IMR-90 (cell line): ENCODE data around the gene PLBD2. TPM values are rescaled to one million over a fixed set of nuclear protein-coding genes. Genes with fewer than 3 reads are reported as not detected.

Experiments
- ATAC-seq: fragments of 200-7000 bp; cut with Tn5 transposase; 2 replicates; pipeline ENCODE4 v1.9.1; 2020; ENCODE audit warnings: low read depth, mild to moderate bottlenecking, moderate library complexity
- BruUV-seq: library from RNA; stranded (reverse); fragments of 400-500 nt; replicated peaks from 2 replicates; lab custom pipeline; 2021; lab: Mats Ljungman, UMichigan
- CTCF ChIA-PET: fragments of 300-600 bp; formaldehyde crosslinking; extraction: SDS; loops from one replicate; lab custom pipeline; 2021; ENCODE audit warnings: antibody characterized with exemption; lab: Yijun Ruan, JAX
- POLR2A ChIA-PET: fragments of 300-600 bp; sonication (Branson Sonifier 250); formaldehyde crosslinking; loops from one replicate; lab custom pipeline; 2022; ENCODE audit warnings: antibody characterized with exemption; ENCODE audit not compliant: unreplicated experiment; lab: Charles Lee
- DNase-seq: peaks from one replicate; pipeline ENCODE4 v3.0.0; 2013
- H2AFZ ChIP-seq: replicated peaks from 2 replicates; pipeline ENCODE3; 2013; ENCODE audit warnings: low read length, mild to moderate bottlenecking; ENCODE audit not compliant: poor library complexity
- H2AK5ac ChIP-seq: 2 replicates; pipeline ENCODE4 v1.6.1; 2013; ENCODE audit warnings: low read depth, low read length, inconsistent platforms
- H2AK9ac ChIP-seq: replicated peaks from 2 replicates; pipeline ENCODE3; 2013; ENCODE audit warnings: mild to moderate bottlenecking, low read depth, low read length, moderate library complexity; ENCODE audit not compliant: poor library complexity
- H2BK120ac ChIP-seq: 2 replicates; pipeline ENCODE4 v1.6.1; 2013; ENCODE audit warnings: low read depth, low read length, inconsistent platforms
- H2BK15ac ChIP-seq: 3 replicates; pipeline ENCODE4 v1.6.1; 2013; ENCODE audit warnings: low read depth, low read length, inconsistent platforms
- H2BK20ac ChIP-seq: 2 replicates; pipeline ENCODE4 v1.6.1; 2013; ENCODE audit warnings: low read depth, mild to moderate bottlenecking, inconsistent platforms, low read length, moderate library complexity
- H2BK5ac ChIP-seq: 2 replicates; pipeline ENCODE4 v1.6.1; 2013; ENCODE audit warnings: mild to moderate bottlenecking, low read depth, low read length, inconsistent platforms; ENCODE audit not compliant: poor library complexity, severe bottlenecking
- H3K14ac ChIP-seq: replicated peaks from 2 replicates; pipeline ENCODE4 v1.6.1; 2013; ENCODE audit warnings: low read depth, low read length, inconsistent platforms
- H3K18ac ChIP-seq: 2 replicates; pipeline ENCODE4 v1.6.1; 2013; ENCODE audit warnings: low read depth, low read length, control low read depth
- H3K23ac ChIP-seq: 2 replicates; pipeline ENCODE4 v1.6.1; 2013; ENCODE audit warnings: low read depth, low read length, inconsistent platforms
- H3K27ac ChIP-seq: 2 replicates; pipeline ENCODE4 v1.5.1; 2013; ENCODE audit warnings: mild to moderate bottlenecking, control low read depth, low read length; ENCODE audit not compliant: insufficient read depth
- H3K27me3 ChIP-seq: 2 replicates; pipeline ENCODE4 v1.6.1; 2013; ENCODE audit warnings: low read length; ENCODE audit not compliant: control insufficient read depth, insufficient read depth
- H3K36me3 ChIP-seq: 2 replicates; pipeline ENCODE4 v1.6.1; 2013; ENCODE audit warnings: low read length, mixed read lengths; ENCODE audit not compliant: control insufficient read depth, insufficient read depth
- H3K4ac ChIP-seq: 2 replicates; pipeline ENCODE4 v1.6.1; 2013; ENCODE audit warnings: low read depth, low read length, inconsistent platforms
- H3K4me1 ChIP-seq: 2 replicates; pipeline ENCODE4 v1.6.1; 2013; ENCODE audit warnings: low read length, mixed read lengths; ENCODE audit not compliant: control insufficient read depth, insufficient read depth
- H3K4me2 ChIP-seq: 2 replicates; pipeline ENCODE4 v1.6.1; 2013; ENCODE audit warnings: low read depth, mild to moderate bottlenecking, control low read depth, low read length, moderate library complexity
- H3K4me3 ChIP-seq: 2 replicates; pipeline ENCODE4 v1.5.1; 2013; ENCODE audit warnings: low read depth, mild to moderate bottlenecking, control low read depth, low read length, moderate library complexity; ENCODE audit not compliant: insufficient read depth
- H3K56ac ChIP-seq: 2 replicates; pipeline ENCODE4 v1.6.1; 2013; ENCODE audit warnings: low read length, inconsistent platforms; ENCODE audit not compliant: insufficient read depth; ENCODE audit errors: extremely low read depth
- H3K79me1 ChIP-seq, 2 experiments: 2 replicates each; pipeline ENCODE4 v1.6.1; 2013; ENCODE audit warnings: low read length in 2 of 2, inconsistent platforms in 1 of 2, low read depth in 1 of 2
- H3K9ac ChIP-seq: 2 replicates; pipeline ENCODE4 v1.6.1; 2013; ENCODE audit warnings: low read depth, low read length, control low read depth
- H3K9me1 ChIP-seq: 2 replicates; pipeline ENCODE4 v1.6.1; 2013; ENCODE audit warnings: low read length, inconsistent platforms; ENCODE audit not compliant: insufficient read depth
- H3K9me3 ChIP-seq: 2 replicates; pipeline ENCODE4 v1.6.1; 2013; ENCODE audit warnings: low read length; ENCODE audit not compliant: control insufficient read depth, insufficient read depth
- H4K20me1 ChIP-seq: 2 replicates; pipeline ENCODE4 v1.6.1; 2013; ENCODE audit warnings: low read length, inconsistent platforms; ENCODE audit not compliant: insufficient read depth
- H4K5ac ChIP-seq: 2 replicates; pipeline ENCODE4 v1.6.1; 2013; ENCODE audit warnings: mild to moderate bottlenecking, low read depth, low read length, control low read depth
- H4K8ac ChIP-seq, 2 experiments: 2 replicates each; pipeline ENCODE4 v1.6.1; 2013; ENCODE audit warnings: low read depth in 2 of 2, low read length in 2 of 2, control low read depth in 1 of 2, inconsistent platforms in 1 of 2
- H4K91ac ChIP-seq: 2 replicates; pipeline ENCODE4 v1.6.1; 2013; ENCODE audit warnings: low read depth, low read length, inconsistent platforms; ENCODE audit not compliant: insufficient read depth
- BHLHE40 ChIP-seq: fragments of 150-350 bp; IDR thresholded peaks from 2 replicates; pipeline ENCODE4 v1.6.1; 2016; ENCODE audit warnings: mild to moderate bottlenecking, low read depth, low read length
- CEBPB ChIP-seq: IDR thresholded peaks from 2 replicates; pipeline ENCODE4 v1.6.1; 2012; ENCODE audit warnings: low read depth, low read length, improper control_type of control experiment
- CHD1 ChIP-seq: IDR thresholded peaks from 2 replicates; pipeline ENCODE4 v1.6.1; 2012; ENCODE audit warnings: low read depth, low read length, improper control_type of control experiment
- FOS ChIP-seq: fragments of 150-350 bp; IDR thresholded peaks from 2 replicates; pipeline ENCODE4 v1.6.1; 2016; ENCODE audit warnings: low read depth, low read length
- MAFK ChIP-seq: IDR thresholded peaks from 2 replicates; pipeline ENCODE4 v1.6.1; 2012; ENCODE audit warnings: low read depth, low read length, improper control_type of control experiment
- MAZ ChIP-seq: IDR thresholded peaks from 2 replicates; pipeline ENCODE4 v1.6.1; 2012; ENCODE audit warnings: low read depth, mild to moderate bottlenecking, low read length, improper control_type of control experiment, moderate library complexity, borderline replicate concordance
- MXI1 ChIP-seq: IDR thresholded peaks from 2 replicates; pipeline ENCODE4 v1.6.1; 2012; ENCODE audit warnings: low read depth, mild to moderate bottlenecking, low read length, moderate library complexity, borderline replicate concordance
- NFE2L2 ChIP-seq: fragments of 150-350 bp; IDR thresholded peaks from 2 replicates; pipeline ENCODE4 v1.6.1; 2016; ENCODE audit warnings: low read depth, mild to moderate bottlenecking, low read length
- POLR2A ChIP-seq: IDR thresholded peaks from 2 replicates; pipeline ENCODE4 v1.6.1; 2012; ENCODE audit warnings: mild to moderate bottlenecking, low read depth, low read length
- RAD21 ChIP-seq: IDR thresholded peaks from 2 replicates; pipeline ENCODE4 v1.6.1; 2012; ENCODE audit warnings: low read length, improper control_type of control experiment
- RCOR1 ChIP-seq: IDR thresholded peaks from 2 replicates; pipeline ENCODE4 v1.6.1; 2012; ENCODE audit warnings: mild to moderate bottlenecking, low read length, improper control_type of control experiment; ENCODE audit not compliant: insufficient replicate concordance
- RFX5 ChIP-seq: IDR thresholded peaks from 2 replicates; pipeline ENCODE4 v1.8.0; 2012; ENCODE audit warnings: low read depth, mild to moderate bottlenecking, low read length, moderate library complexity
- SMC3 ChIP-seq: fragments of 150-350 bp; IDR thresholded peaks from 2 replicates; pipeline ENCODE4 v1.6.1; 2016; ENCODE audit warnings: low read depth, mild to moderate bottlenecking, antibody characterized with exemption, low read length, moderate library complexity
- WGBS, 2 experiments: methylation state at CpG; one replicate each; pipeline versions ENCODE4 v1.1.5 to v1.1.7; 2013; ENCODE audit warnings: missing lambda C conversion rate in 2 of 2; ENCODE audit not compliant: insufficient read length in 1 of 2; ENCODE audit errors: extremely low coverage in 2 of 2; 5-methylcytosine and 5-hydroxymethylcytosine counted together
- dilution Hi-C: fragments of 300-500 bp; cut with HindIII; formaldehyde crosslinking; loops from one replicate; pipeline ENCODE4 v1.14.3; 2018; ENCODE audit warnings: low sequenced_read_pairs; ENCODE audit not compliant: unreplicated experiment
- in situ Hi-C: fragments of 300-500 bp; cut with MboI; formaldehyde crosslinking; loops from 3 replicates; pipeline ENCODE4 v1.14.3; 2019; ENCODE audit warnings: low sequenced_read_pairs, inconsistent platforms, mixed read lengths
- intact Hi-C: fragments of 100-400 bp; cut with micrococcal nuclease; formaldehyde crosslinking; loops from 2 replicates; pipeline ENCODE4 v1.10.0; 2022
- polyA plus RNA-seq, 3 experiments: library from polyadenylated mRNA; depleted of rRNA; stranded (reverse); fragments of >200 nt; gene quantifications; 2 replicates each; pipeline ENCODE4 v1.2.3, GENCODE V29; 2012; ENCODE audit warnings: low replicate concordance in 1 of 3
- total RNA-seq: library from RNA; depleted of rRNA; stranded (reverse); fragments of >200 nt; gene quantifications from 2 replicates; pipeline ENCODE4 v1.2.3, GENCODE V29; 2012
- TF ChIP-seq, protein P1 (sequence below): fragments of 150-350 bp; IDR thresholded peaks from 2 replicates; pipeline ENCODE4 v1.6.1; 2016; ENCODE audit warnings: low read depth, mild to moderate bottlenecking, low read length, moderate library complexity, borderline replicate concordance
- TF ChIP-seq, protein P2 (sequence below): fragments of 150-350 bp; IDR thresholded peaks from 2 replicates; pipeline ENCODE4 v1.6.1; 2017; ENCODE audit warnings: mild to moderate bottlenecking, antibody characterized with exemption, low read length, low read depth

Gene PLBD2
- total and polyA plus RNA-seq, 2 of the 4 experiments (the other 2 are of a cell fraction): 7.3 to 44.5 TPM

GRCh38 chr12:113365639-113366395, 7.4 kb downstream of the PLBD2 start:
- Histone ChIP-seq H4K5ac (no peak overlapping the region), H3K27ac (no peak overlapping the region), H3K9me1 (peaks cover 10% of the 10 kb centered on the region), H2AFZ (no peak overlapping the region), H2BK15ac (no peak overlapping the region), H3K4me2 (no peak overlapping the region), H2BK5ac (no peak overlapping the region), H4K20me1 (peaks cover 5% of the 10 kb centered on the region; the same call in 1 of the 2 replicates), H3K18ac (no peak overlapping the region), H3K23ac (no peak overlapping the region), H3K14ac (no peak overlapping the region), H2AK5ac (no peak overlapping the region), H4K8ac (no peak overlapping the region), H3K36me3 (no peaks in the 10 kb centered on the region; the same call in 1 of the 2 replicates), H3K79me1 (peaks cover 0 to 29% of the 10 kb centered on the region in 2 experiments; a peak in 3 of 4 replicates), H3K4me3 (no peak overlapping the region), H2AK9ac (no peak overlapping the region), H3K4me1 (no peaks in the 10 kb centered on the region; the same call in 1 of the 2 replicates), H3K4ac (no peak overlapping the region), H4K91ac (no peak overlapping the region), H3K27me3 (no peaks in the 10 kb centered on the region), H3K9me3 (no peaks in the 10 kb centered on the region), H2BK20ac (no peak overlapping the region), H3K9ac (no peak overlapping the region), H2BK120ac (no peak overlapping the region), H3K56ac (no peak overlapping the region)
- DNase-seq: no peak
- dilution Hi-C loops (no loop called here), intact Hi-C loops (no loop called here), in situ Hi-C loops (no loop called here)
- no peak for ATAC-seq
- 100% methylated on average over 1 of the region's 7 CpGs; no CpG with 5 or more reads in 1 of the 2 experiments for WGBS, 2 experiments
- no TSS peak for BruUV-seq
- ChIA-PET POLR2A (no interaction called here), CTCF (no interaction called here)
- TF ChIP-seq SMC3: no peak
- TF ChIP-seq, protein P1, sequence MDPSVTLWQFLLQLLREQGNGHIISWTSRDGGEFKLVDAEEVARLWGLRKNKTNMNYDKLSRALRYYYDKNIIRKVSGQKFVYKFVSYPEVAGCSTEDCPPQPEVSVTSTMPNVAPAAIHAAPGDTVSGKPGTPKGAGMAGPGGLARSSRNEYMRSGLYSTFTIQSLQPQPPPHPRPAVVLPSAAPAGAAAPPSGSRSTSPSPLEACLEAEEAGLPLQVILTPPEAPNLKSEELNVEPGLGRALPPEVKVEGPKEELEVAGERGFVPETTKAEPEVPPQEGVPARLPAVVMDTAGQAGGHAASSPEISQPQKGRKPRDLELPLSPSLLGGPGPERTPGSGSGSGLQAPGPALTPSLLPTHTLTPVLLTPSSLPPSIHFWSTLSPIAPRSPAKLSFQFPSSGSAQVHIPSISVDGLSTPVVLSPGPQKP: no peak
- no peak for TF ChIP-seq MXI1
- no peak for TF ChIP-seq RFX5
- TF ChIP-seq, protein P2, sequence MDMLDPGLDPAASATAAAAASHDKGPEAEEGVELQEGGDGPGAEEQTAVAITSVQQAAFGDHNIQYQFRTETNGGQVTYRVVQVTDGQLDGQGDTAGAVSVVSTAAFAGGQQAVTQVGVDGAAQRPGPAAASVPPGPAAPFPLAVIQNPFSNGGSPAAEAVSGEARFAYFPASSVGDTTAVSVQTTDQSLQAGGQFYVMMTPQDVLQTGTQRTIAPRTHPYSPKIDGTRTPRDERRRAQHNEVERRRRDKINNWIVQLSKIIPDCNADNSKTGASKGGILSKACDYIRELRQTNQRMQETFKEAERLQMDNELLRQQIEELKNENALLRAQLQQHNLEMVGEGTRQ: no peak
- TF ChIP-seq CEBPB: no peak
- TF ChIP-seq CHD1: no peak
- no peak for TF ChIP-seq RCOR1
- TF ChIP-seq FOS: no peak
- TF ChIP-seq BHLHE40: no peak
- TF ChIP-seq RAD21: no peak
- TF ChIP-seq MAFK: no peak
- TF ChIP-seq MAZ: no peak
- TF ChIP-seq POLR2A: no peak
- no peak for TF ChIP-seq NFE2L2
